AG04450 (cell line): ENCODE data around the gene MKI67. TPM values are rescaled to one million over a fixed set of nuclear protein-coding genes. Genes with fewer than 3 reads are reported as not detected.

Source experiments
- CTCF ChIA-PET: fragments of 300-600, 350-600 bp; formaldehyde crosslinking; extraction: SDS; loops from one replicate; lab custom pipeline; 2022; ENCODE audit warnings: antibody characterized with exemption, inconsistent platforms; lab: Charles Lee
- POLR2A ChIA-PET: fragments of 350-600 bp; formaldehyde crosslinking; extraction: SDS; loops from one replicate; lab custom pipeline; 2021; ENCODE audit warnings: antibody characterized with exemption, inconsistent platforms; lab: Yijun Ruan, JAX
- DNase-seq: peaks from one replicate; pipeline ENCODE4 v3.0.0-alpha.2; 2011; ENCODE audit warnings: low read depth, low spot score
- H3K27ac ChIP-seq: one replicate; pipeline ENCODE4 v1.5.1; 2012; ENCODE audit warnings: low read depth, low read length, control low read depth
- H3K27me3 ChIP-seq: one replicate; pipeline ENCODE4 v1.6.0; 2012; ENCODE audit warnings: low read length; ENCODE audit not compliant: control insufficient read depth, insufficient read depth
- H3K4me3 ChIP-seq: 2 replicates; pipeline ENCODE4 v1.5.1; 2011; ENCODE audit warnings: mild to moderate bottlenecking, low read depth, low read length, control low read depth
- H3K9me3 ChIP-seq: 2 replicates; pipeline ENCODE4 v1.5.1; 2012; ENCODE audit warnings: low read length; ENCODE audit not compliant: control insufficient read depth, insufficient read depth
- polyA plus RNA-seq: library from polyadenylated mRNA; depleted of rRNA; stranded (reverse); fragments of >200 nt; gene quantifications from 2 replicates; pipeline ENCODE4 v1.2.3, GENCODE V29; 2011
- TF ChIP-seq, protein P1 (sequence below): IDR thresholded peaks from 2 replicates; pipeline ENCODE4 v1.5.1; 2011; ENCODE audit warnings: low read depth, low read length, control low read depth, inconsistent platforms

Gene MKI67
- polyA plus RNA-seq, 1 experiment = 10.3 TPM

DNA sequence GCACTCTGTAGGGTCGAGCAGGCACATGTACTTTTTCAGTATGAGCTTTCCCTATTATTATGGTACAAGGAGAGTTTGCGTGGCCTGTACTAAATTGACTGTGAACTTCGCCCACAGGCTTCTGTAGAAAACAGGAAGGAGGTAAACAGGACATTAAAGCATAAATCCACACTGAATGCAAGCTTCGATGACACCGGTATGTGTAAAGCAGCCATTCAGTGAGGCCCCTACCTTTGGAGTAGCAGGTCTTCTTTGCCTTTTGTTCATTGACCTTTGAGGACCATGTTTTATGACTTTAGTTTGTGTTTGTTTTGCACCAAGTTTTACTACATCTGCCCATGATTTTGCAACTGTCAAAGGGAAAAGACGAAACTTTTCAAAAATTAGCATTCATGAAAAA, 14.5 kb downstream of the MKI67 start:
- ChIA-PET POLR2A (no interaction called here), CTCF (interaction anchor here (2.3 kb wide), 1 partner anchor 43 kb away, joined by 7 read pairs; no protein-coding TSS in a partner anchor)
- no peak for DNase-seq
- no peaks in the 10 kb centered on the region for H3K27me3 ChIP-seq
- no peak overlapping the region for H3K4me3 ChIP-seq
- TF ChIP-seq, protein P1, sequence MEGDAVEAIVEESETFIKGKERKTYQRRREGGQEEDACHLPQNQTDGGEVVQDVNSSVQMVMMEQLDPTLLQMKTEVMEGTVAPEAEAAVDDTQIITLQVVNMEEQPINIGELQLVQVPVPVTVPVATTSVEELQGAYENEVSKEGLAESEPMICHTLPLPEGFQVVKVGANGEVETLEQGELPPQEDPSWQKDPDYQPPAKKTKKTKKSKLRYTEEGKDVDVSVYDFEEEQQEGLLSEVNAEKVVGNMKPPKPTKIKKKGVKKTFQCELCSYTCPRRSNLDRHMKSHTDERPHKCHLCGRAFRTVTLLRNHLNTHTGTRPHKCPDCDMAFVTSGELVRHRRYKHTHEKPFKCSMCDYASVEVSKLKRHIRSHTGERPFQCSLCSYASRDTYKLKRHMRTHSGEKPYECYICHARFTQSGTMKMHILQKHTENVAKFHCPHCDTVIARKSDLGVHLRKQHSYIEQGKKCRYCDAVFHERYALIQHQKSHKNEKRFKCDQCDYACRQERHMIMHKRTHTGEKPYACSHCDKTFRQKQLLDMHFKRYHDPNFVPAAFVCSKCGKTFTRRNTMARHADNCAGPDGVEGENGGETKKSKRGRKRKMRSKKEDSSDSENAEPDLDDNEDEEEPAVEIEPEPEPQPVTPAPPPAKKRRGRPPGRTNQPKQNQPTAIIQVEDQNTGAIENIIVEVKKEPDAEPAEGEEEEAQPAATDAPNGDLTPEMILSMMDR = no peak
- no peaks in the 10 kb centered on the region for H3K9me3 ChIP-seq
- H3K27ac ChIP-seq = no peak overlapping the region

DNA sequence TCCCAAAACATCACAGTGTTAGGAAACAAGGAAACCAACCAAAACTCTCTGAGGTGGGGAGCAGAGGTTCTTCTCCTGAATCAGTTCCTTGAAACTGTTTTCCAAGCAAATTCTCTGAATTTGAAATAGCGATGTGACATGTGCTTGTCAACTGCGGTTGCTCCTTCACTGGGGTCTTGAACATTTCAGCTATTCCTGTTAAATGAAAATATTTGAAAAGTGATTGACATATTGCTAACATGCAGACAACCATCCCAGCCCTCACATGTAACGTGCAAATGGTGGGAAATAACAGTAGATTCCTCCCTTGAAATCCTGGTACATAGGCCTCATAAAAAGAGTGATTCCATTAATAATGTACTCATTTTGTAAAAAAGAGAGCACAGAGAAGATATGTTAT, 15.9 kb downstream of the MKI67 start:
- H3K27me3 ChIP-seq = no peaks in the 10 kb centered on the region
- POLR2A ChIA-PET = no interaction called here
- H3K9me3 ChIP-seq = no peaks in the 10 kb centered on the region
- no peak overlapping the region for H3K27ac ChIP-seq
- CTCF ChIA-PET = no interaction called here
- no peak overlapping the region for H3K4me3 ChIP-seq
- no peak for DNase-seq
- TF ChIP-seq, protein P1 = no peak

DNA sequence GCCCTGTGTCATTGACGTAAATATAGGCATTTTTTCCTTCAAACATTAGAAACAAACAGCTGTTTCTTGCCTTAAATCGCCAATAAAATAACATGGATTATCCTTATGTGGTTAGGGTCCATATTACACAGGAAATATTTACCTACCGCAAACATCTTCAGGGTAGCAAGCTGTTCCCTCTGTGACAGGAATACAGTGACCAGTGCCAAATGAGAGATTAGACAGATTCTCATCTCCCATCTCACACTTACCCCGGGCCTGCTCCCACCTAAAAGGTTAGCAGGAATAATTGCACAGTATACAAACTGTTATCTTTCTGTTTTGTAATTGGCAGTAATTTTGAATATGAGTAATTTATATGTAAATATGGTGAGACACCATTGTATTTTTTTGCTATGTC, 16.5 kb downstream of the MKI67 start:
- ChIA-PET POLR2A (no interaction called here), CTCF (interaction anchor here (1.2 kb wide), 1 partner anchor 41 kb away, joined by 3 read pairs; no protein-coding TSS in a partner anchor)

DNA sequence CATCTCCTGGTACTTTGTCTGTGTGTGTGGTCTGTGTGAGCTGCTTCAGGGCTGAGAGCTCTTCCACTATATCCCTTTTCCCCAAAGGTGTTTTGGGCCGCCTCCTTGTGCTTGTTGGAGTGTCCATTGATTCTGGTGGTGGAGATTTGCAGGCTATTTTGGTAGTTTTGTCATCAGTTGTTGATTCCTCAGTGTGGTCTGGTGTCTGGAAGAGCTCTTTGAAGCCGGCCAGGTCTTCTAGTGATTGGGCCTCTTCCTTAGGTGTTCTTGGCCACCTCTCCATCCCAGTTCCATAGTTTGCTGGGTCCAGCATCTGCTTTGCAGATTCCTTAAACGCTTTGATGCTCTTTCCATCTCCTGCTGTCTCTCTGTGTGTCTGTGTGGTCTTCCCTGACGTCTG, 20.8 kb downstream of the MKI67 start:
- Histone ChIP-seq H3K27ac (no peak overlapping the region), H3K4me3 (no peak overlapping the region), H3K9me3 (no peaks in the 10 kb centered on the region), H3K27me3 (no peaks in the 10 kb centered on the region)
- CTCF ChIA-PET = interaction anchor here (1.1 to 1.2 kb wide), 2 partner anchors 45 to 107 kb away, joined by 3 read pairs; no protein-coding TSS in a partner anchor
- POLR2A ChIA-PET = no interaction called here
- no peak for DNase-seq
- TF ChIP-seq, protein P1 = no peak

More for the DNA sequence above, 16.5 kb downstream of the MKI67 start:
- no peak for DNase-seq
- Histone ChIP-seq H3K27ac (no peak overlapping the region), H3K27me3 (no peaks in the 10 kb centered on the region), H3K4me3 (no peak overlapping the region), H3K9me3 (no peaks in the 10 kb centered on the region)
- TF ChIP-seq, protein P1 = no peak

DNA sequence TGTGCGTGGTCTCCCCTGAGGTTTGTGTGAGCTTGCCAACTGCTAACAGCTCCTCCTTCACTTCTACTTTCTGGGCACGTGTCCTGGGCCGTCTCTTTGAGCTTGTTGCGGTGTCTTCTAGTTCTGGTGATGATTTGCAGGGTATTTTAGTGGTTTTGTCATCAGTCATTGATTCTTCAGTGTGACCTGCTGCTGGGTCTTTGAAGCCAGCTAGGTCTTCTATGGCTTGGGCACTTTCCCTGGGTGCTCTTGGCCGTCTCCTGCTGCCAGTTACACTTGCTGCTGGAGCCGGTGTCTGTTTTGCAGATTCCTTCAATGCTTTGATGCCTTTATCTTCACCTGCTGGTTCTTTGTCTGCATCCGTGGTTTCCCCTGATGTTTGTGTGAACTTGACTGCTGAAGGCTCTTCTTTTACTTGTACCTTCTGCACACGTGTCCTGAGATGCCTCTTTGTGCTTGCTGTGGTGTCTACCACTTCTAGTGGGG, 23.0 kb downstream of the MKI67 start:
- ChIA-PET CTCF (interaction anchor here (0.6 to 1.4 kb wide), 2 partner anchors 34 kb away, joined by 3 read pairs; no protein-coding TSS in a partner anchor), POLR2A (no interaction called here)
- H3K4me3 ChIP-seq = no peak overlapping the region
- TF ChIP-seq, protein P1 = no peak
- H3K9me3 ChIP-seq = no peaks in the 10 kb centered on the region
- H3K27ac ChIP-seq = no peak overlapping the region
- H3K27me3 ChIP-seq = no peaks in the 10 kb centered on the region
- DNase-seq = no peak
